Keratinocyte (primary cell): ENCODE data around the gene RIT2. TPM values are rescaled to one million over a fixed set of nuclear protein-coding genes. Genes with fewer than 3 reads are reported as not detected.

Experiments
- DNase-seq: peaks from one replicate; pipeline ENCODE4 v3.0.0-alpha.2; 2011; ENCODE audit warnings: low read depth, missing footprints, low spot score
- FAIRE-seq: peaks from 2 replicates; lab custom pipeline; 2011; peaks lifted over from hg19 to GRCh38; lab: Jason Lieb, UNC
- H2AFZ ChIP-seq: 2 replicates; pipeline ENCODE4 v1.6.0; 2012; ENCODE audit warnings: low read length, control low read depth, inconsistent platforms; ENCODE audit not compliant: control insufficient read depth
- H3K27ac ChIP-seq: 2 replicates; pipeline ENCODE4 v1.5.1; 2011; ENCODE audit warnings: low read length; ENCODE audit not compliant: control insufficient read depth, insufficient read depth
- H3K27me3 ChIP-seq: 3 replicates; pipeline ENCODE4 v1.6.0; 2011; ENCODE audit warnings: low read length; ENCODE audit not compliant: control insufficient read depth, insufficient read depth; ENCODE audit errors: extremely low read depth
- H3K36me3 ChIP-seq, 2 experiments: 2 replicates in 1 of 2; 3 replicates in 1 of 2; pipeline ENCODE4 v1.5.1; 2011; ENCODE audit warnings: low read length in 2 of 2, mild to moderate bottlenecking in 1 of 2; ENCODE audit not compliant: control insufficient read depth in 2 of 2, insufficient read depth in 2 of 2; ENCODE audit errors: extremely low read depth in 1 of 2
- H3K4me1 ChIP-seq: 3 replicates; pipeline ENCODE4 v1.5.1; 2011; ENCODE audit warnings: low read length; ENCODE audit not compliant: control insufficient read depth, insufficient read depth; ENCODE audit errors: extremely low read depth
- H3K4me2 ChIP-seq: 3 replicates; pipeline ENCODE4 v1.6.0; 2011; ENCODE audit warnings: low read depth, low read length; ENCODE audit not compliant: control insufficient read depth, insufficient read depth; ENCODE audit errors: extremely low read depth
- H3K4me3 ChIP-seq, 3 experiments: fragments of 200-600 bp in 1 of 3; sonication (generic) in 1 of 3; 2 replicates in 2 of 3; 3 replicates in 1 of 3; pipeline ENCODE4 v1.5.1; 2011 to 2016; ENCODE audit warnings: low read length in 3 of 3, mild to moderate bottlenecking in 3 of 3, control low read depth in 2 of 3, inconsistent platforms in 1 of 3, low read depth in 1 of 3, mixed read lengths in 1 of 3, mixed run types in 1 of 3, moderate library complexity in 1 of 3; ENCODE audit not compliant: control insufficient read depth in 2 of 3, insufficient read depth in 2 of 3; ENCODE audit errors: extremely low read depth in 1 of 3
- H3K79me2 ChIP-seq: 2 replicates; pipeline ENCODE4 v1.6.0; 2012; ENCODE audit warnings: low read length; ENCODE audit not compliant: control insufficient read depth, insufficient read depth
- H3K9ac ChIP-seq: 3 replicates; pipeline ENCODE4 v1.6.0; 2011; ENCODE audit warnings: low read length; ENCODE audit not compliant: control insufficient read depth, insufficient read depth; ENCODE audit errors: extremely low read depth
- H3K9me1 ChIP-seq: 3 replicates; pipeline ENCODE4 v1.6.0; 2011; ENCODE audit warnings: low read length; ENCODE audit not compliant: control insufficient read depth, insufficient read depth; ENCODE audit errors: extremely low read depth
- H3K9me3 ChIP-seq: 2 replicates; pipeline ENCODE4 v1.5.1; 2012; ENCODE audit warnings: low read depth, low read length; ENCODE audit not compliant: control insufficient read depth
- H4K20me1 ChIP-seq: 3 replicates; pipeline ENCODE4 v1.6.0; 2011; ENCODE audit warnings: low read length; ENCODE audit not compliant: control insufficient read depth, insufficient read depth; ENCODE audit errors: extremely low read depth
- CTCF ChIP-seq, 3 experiments: IDR thresholded peaks in 1 of 3; conservative IDR thresholded peaks in 1 of 3; optimal IDR thresholded peaks in 1 of 3; 2 replicates in 2 of 3; 3 replicates in 1 of 3; pipeline versions ENCODE3 to v1.5.1; 2011; ENCODE audit warnings: low read length in 3 of 3, mild to moderate bottlenecking in 3 of 3, moderate library complexity in 2 of 3, control low read depth in 1 of 3, inconsistent platforms in 1 of 3; ENCODE audit not compliant: insufficient read depth in 2 of 3; ENCODE audit errors: extremely low read depth in 1 of 3
- EZH2 ChIP-seq: IDR thresholded peaks from one replicate; pipeline ENCODE4 v1.6.1; 2012; ENCODE audit warnings: inconsistent platforms, mild to moderate bottlenecking, low read length, moderate library complexity
- dilution Hi-C: fragments of 300-500 bp; cut with MboI; formaldehyde crosslinking; loops from one replicate; pipeline ENCODE4 v1.7.0; 2020; ENCODE audit warnings: low sequenced_read_pairs; ENCODE audit not compliant: extremely low pct_ligation_motif_present
- polyA plus RNA-seq, 5 experiments: library from polyadenylated mRNA; depleted of rRNA in 3 of 5; stranded (reverse) in 3 of 5; stranded (forward) in 1 of 5; unstranded in 1 of 5; fragments of >200 nt; gene quantifications; 1 replicate in 1 of 5; 2 replicates in 3 of 5; 3 replicates in 1 of 5; pipeline versions ENCODE4 v1.2.1 to v1.2.3, GENCODE V29; 2011 to 2012; ENCODE audit warnings: missing spikeins in 2 of 5, low read depth in 1 of 5, low replicate concordance in 1 of 5

RIT2 gene
- polyA plus RNA-seq, 1 donor (not counting 4 experiments of a cell fraction or from before 2014, with no cell fraction given), result not detected

DNA sequence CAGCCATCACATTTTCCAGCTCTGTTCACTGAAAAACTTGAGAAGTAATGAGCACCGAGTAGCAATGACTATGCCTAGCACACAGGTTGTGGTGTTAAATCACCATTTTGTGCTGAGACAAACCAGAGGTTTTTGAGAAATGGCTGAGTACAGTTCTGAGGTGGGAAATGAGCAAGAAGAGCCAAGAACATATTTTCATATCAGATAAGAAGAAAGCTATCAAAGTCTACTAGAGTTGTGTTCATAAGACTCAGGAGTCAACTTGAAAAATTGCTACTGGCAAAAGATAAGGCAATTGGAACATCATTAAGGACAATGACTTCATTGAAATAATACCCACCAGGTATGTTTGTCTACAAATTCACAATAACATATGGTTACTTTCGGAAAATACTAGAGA is 108.1 kb downstream of the RIT2 start:
- Histone ChIP-seq H3K79me2 (no peaks in the 10 kb centered on the region), H4K20me1 (no peaks in the 10 kb centered on the region), H3K9me1 (no peaks in the 10 kb centered on the region), H3K9me3 (no peaks in the 10 kb centered on the region), H2AFZ (no peak overlapping the region), H3K4me3 (no peak overlapping the region), H3K27me3 (no peaks in the 10 kb centered on the region), H3K36me3 (no peaks in the 10 kb centered on the region), H3K27ac (no peak overlapping the region), H3K4me1 (no peaks in the 10 kb centered on the region), H3K9ac (no peak overlapping the region), H3K4me2 (no peak overlapping the region)
- FAIRE-seq (no peak), DNase-seq (no peak)
- no peak for TF ChIP-seq EZH2
- no peak for TF ChIP-seq CTCF (optimal IDR thresholded peaks at IDR 0.05 in 1 of 3, IDR thresholded peaks at IDR 0.05 in 1 of 3, conservative IDR thresholded peaks at IDR 0.05 in 1 of 3; ENCODE audit: extremely low read depth in 1 of 3, insufficient read depth in 2 of 3, low read length in 3 of 3)
- dilution Hi-C loops, result no loop called here

DNA sequence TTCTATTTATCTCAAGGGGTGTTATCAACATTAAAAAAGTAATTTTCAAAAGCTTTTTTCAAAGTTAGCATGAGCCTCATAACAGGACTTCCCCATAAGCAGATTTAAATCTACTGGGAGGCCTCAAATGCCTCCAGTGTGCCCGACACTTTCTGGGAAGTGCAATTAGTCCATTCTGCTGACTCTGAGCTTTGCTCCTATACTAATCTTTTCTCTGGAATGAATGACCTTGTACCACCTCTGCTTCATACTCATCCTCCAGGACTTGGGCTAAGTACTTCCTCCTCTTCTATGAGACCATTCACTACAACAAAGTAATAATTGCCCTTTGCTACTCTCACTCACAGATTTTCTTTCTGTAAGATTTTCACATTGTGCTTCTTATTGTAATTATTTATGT is 111.1 kb downstream of the RIT2 start:
- no peak for TF ChIP-seq CTCF (optimal IDR thresholded peaks at IDR 0.05 in 1 of 3, IDR thresholded peaks at IDR 0.05 in 1 of 3, conservative IDR thresholded peaks at IDR 0.05 in 1 of 3; ENCODE audit: extremely low read depth in 1 of 3, insufficient read depth in 2 of 3, low read length in 3 of 3)
- TF ChIP-seq EZH2, result no peak
- H3K9me3 ChIP-seq, result no peaks in the 10 kb centered on the region
- no peak overlapping the region for H2AFZ ChIP-seq
- no peak for DNase-seq
- no peak overlapping the region for H3K27ac ChIP-seq
- dilution Hi-C loops, result no loop called here
- H3K4me2 ChIP-seq, result no peak overlapping the region
- no peaks in the 10 kb centered on the region for H3K36me3 ChIP-seq
- H3K27me3 ChIP-seq, result no peaks in the 10 kb centered on the region
- FAIRE-seq, result no peak
- no peak overlapping the region for H3K9ac ChIP-seq
- H4K20me1 ChIP-seq, result no peaks in the 10 kb centered on the region
- no peaks in the 10 kb centered on the region for H3K79me2 ChIP-seq
- H3K4me1 ChIP-seq, result no peaks in the 10 kb centered on the region
- H3K4me3 ChIP-seq, result no peak overlapping the region
- no peaks in the 10 kb centered on the region for H3K9me1 ChIP-seq
